DOHH2 (cell line): Measurements from ENCODE around the gene KREMEN1.

ENCODE experiments used
- CTCF ChIP-seq: fragments of 200-600 bp; sonication (generic); IDR thresholded peaks from one replicate; pipeline ENCODE4 v1.5.1; 2014; ENCODE audit warnings: antibody characterized with exemption, mild to moderate bottlenecking, low read depth, low read length; ENCODE audit not compliant: poor library complexity, severe bottlenecking
- EZH2phosphoT487 ChIP-seq: fragments of 200-600 bp; sonication (generic); IDR thresholded peaks from 2 replicates; pipeline ENCODE4 v1.6.1; 2017; ENCODE audit warnings: borderline replicate concordance, mild to moderate bottlenecking, antibody characterized with exemption, low read length, moderate library complexity, mixed read lengths

GRCh38 chr22:29146771-29147170 lies 73.9 kb downstream of the KREMEN1 start:
- TF ChIP-seq CTCF = no peak
- TF ChIP-seq EZH2phosphoT487 = no peak
